Naive B cell (primary cell): ENCODE results near the gene ANXA5. TPM values are rescaled to one million over a fixed set of nuclear protein-coding genes. Genes with fewer than 3 reads are reported as not detected.

Source experiments
- ATAC-seq, 2 donors: fragments of 150-1000 bp; cut with Tn5 transposase; 2 replicates each; pipeline ENCODE4 v1.10.0; 2021; ENCODE audit warnings: low read depth in 2 of 2, mild to moderate bottlenecking in 2 of 2, moderate library complexity in 2 of 2
- DNase-seq: peaks from one replicate; pipeline ENCODE4 v3.0.0; 2022
- H3K27ac Mint-ChIP-seq, 6 donors: one replicate each; pipeline ENCODE4 v1.8.0; 2020 to 2022; ENCODE audit warnings: mild to moderate bottlenecking in 6 of 6, mixed read lengths in 6 of 6, moderate library complexity in 5 of 6, inconsistent platforms in 2 of 6
- H3K27me3 Mint-ChIP-seq, 3 donors: one replicate each; pipeline ENCODE4 v1.8.0; 2021 to 2022; ENCODE audit warnings: mixed read lengths in 3 of 3, mild to moderate bottlenecking in 1 of 3
- H3K36me3 Mint-ChIP-seq, 2 donors: one replicate each; pipeline ENCODE4 v1.8.0; 2020 to 2022; ENCODE audit warnings: mixed read lengths in 2 of 2, inconsistent platforms in 1 of 2, mild to moderate bottlenecking in 1 of 2
- H3K4me1 Mint-ChIP-seq, 3 donors: one replicate each; pipeline ENCODE4 v1.8.0; 2020 to 2022; ENCODE audit warnings: mixed read lengths in 3 of 3, inconsistent platforms in 1 of 3, mild to moderate bottlenecking in 1 of 3, moderate library complexity in 1 of 3
- H3K4me3 Mint-ChIP-seq, 8 donors: one replicate each; pipeline ENCODE4 v1.8.0; 2020 to 2022; ENCODE audit warnings: mild to moderate bottlenecking in 8 of 8, mixed read lengths in 8 of 8, moderate library complexity in 8 of 8, inconsistent platforms in 2 of 8
- H3K9me3 Mint-ChIP-seq, 7 donors: one replicate each; pipeline ENCODE4 v1.8.0; 2020 to 2022; ENCODE audit warnings: mixed read lengths in 7 of 7, mild to moderate bottlenecking in 5 of 7, inconsistent platforms in 2 of 7, moderate library complexity in 1 of 7
- polyA plus RNA-seq, 6 donors: library from polyadenylated mRNA; unstranded; fragments of 300-500 nt; fragmentation: Illumina TruSeq; gene quantifications; one replicate each; pipeline ENCODE4 v1.2.3, GENCODE V29; 2021; ENCODE audit warnings: low read depth in 6 of 6

Gene ANXA5
- polyA plus RNA-seq, 6 donors from 2014 or later: 101 to 219 (median 118) TPM

GRCh38 chr4:121685257-121685656, 11.5 kb downstream of the ANXA5 start:
- ATAC-seq (no peak), DNase-seq (no peak)
- no peaks in the 10 kb centered on the region for H3K27me3 Mint-ChIP-seq
- H3K4me3 Mint-ChIP-seq: peak overlapping the region in 1 of 8 donors; percentile 7
- peak overlapping the region in 1 of 6 donors; percentile 91 for H3K27ac Mint-ChIP-seq
- peaks cover 11% of the 10 kb centered on the region in 2 donors for H3K36me3 Mint-ChIP-seq
- H3K4me1 Mint-ChIP-seq: no peaks in the 10 kb centered on the region
- H3K9me3 Mint-ChIP-seq: no peaks in the 10 kb centered on the region

- ATAC-seq: no peak
- no peak overlapping the region for H3K27ac Mint-ChIP-seq
Measured at GRCh38 chr4:121684561-121684960, 12.2 kb downstream of the ANXA5 start.

GRCh38 chr4:121684016-121684415, 12.8 kb downstream of the ANXA5 start:
- H3K4me3 Mint-ChIP-seq: no peak overlapping the region
- no peak for ATAC-seq
- H3K27ac Mint-ChIP-seq: no peak overlapping the region
- no peaks in the 10 kb centered on the region for H3K9me3 Mint-ChIP-seq
- DNase-seq: no peak
- H3K36me3 Mint-ChIP-seq: peaks cover 11 to 23% of the 10 kb centered on the region in 2 donors
- H3K4me1 Mint-ChIP-seq: peaks cover 0 to 4% (median 0%) of the 10 kb centered on the region in 3 donors
- H3K27me3 Mint-ChIP-seq: no peaks in the 10 kb centered on the region

More at GRCh38 chr4:121684561-121684960, 12.2 kb downstream of the ANXA5 start:
- Mint-ChIP-seq H3K9me3 (no peaks in the 10 kb centered on the region), H3K4me3 (no peak overlapping the region), H3K36me3 (peaks cover 11 to 17% of the 10 kb centered on the region in 2 donors), H3K4me1 (no peaks in the 10 kb centered on the region), H3K27me3 (no peaks in the 10 kb centered on the region)
- DNase-seq: no peak

GRCh38 chr4:121680571-121680970, 16.2 kb downstream of the ANXA5 start:
- Mint-ChIP-seq H3K4me3 (peak overlapping the region in 1 of 8 donors; percentile 22), H3K27ac (peak overlapping the region in 1 of 6 donors; percentile 15), H3K27me3 (no peaks in the 10 kb centered on the region), H3K36me3 (peaks cover 29 to 33% of the 10 kb centered on the region in 2 donors), H3K9me3 (no peaks in the 10 kb centered on the region), H3K4me1 (peaks cover 0 to 4% (median 0%) of the 10 kb centered on the region in 3 donors)
- ATAC-seq: no peak
- no peak for DNase-seq

GRCh38 chr4:121679951-121680350, 16.8 kb downstream of the ANXA5 start:
- Mint-ChIP-seq H3K27me3 (no peaks in the 10 kb centered on the region), H3K4me1 (peaks cover 0 to 4% (median 0%) of the 10 kb centered on the region in 3 donors), H3K36me3 (peaks cover 23 to 27% of the 10 kb centered on the region in 2 donors), H3K4me3 (no peak overlapping the region), H3K9me3 (no peaks in the 10 kb centered on the region), H3K27ac (peak overlapping the region in 1 of 6 donors; percentile 49)
- no peak for ATAC-seq
- DNase-seq: no peak

- no peaks in the 10 kb centered on the region for H3K27me3 Mint-ChIP-seq
- peak overlapping the region in 1 of 6 donors; percentile 3 for H3K27ac Mint-ChIP-seq
- H3K9me3 Mint-ChIP-seq: no peaks in the 10 kb centered on the region
- no peak overlapping the region for H3K4me3 Mint-ChIP-seq
- ATAC-seq: no peak
- peaks cover 23 to 26% of the 10 kb centered on the region in 2 donors for H3K36me3 Mint-ChIP-seq
- no peak for DNase-seq
- peaks cover 0 to 4% (median 0%) of the 10 kb centered on the region in 3 donors for H3K4me1 Mint-ChIP-seq
Measured at GRCh38 chr4:121679267-121679666, 17.5 kb downstream of the ANXA5 start.

- Mint-ChIP-seq H3K4me1 (peaks cover 0 to 4% (median 0%) of the 10 kb centered on the region in 3 donors), H3K27ac (no peak overlapping the region), H3K4me3 (no peak overlapping the region), H3K36me3 (peaks cover 25 to 29% of the 10 kb centered on the region in 2 donors), H3K9me3 (no peaks in the 10 kb centered on the region), H3K27me3 (no peaks in the 10 kb centered on the region)
- DNase-seq (no peak), ATAC-seq (no peak)
Measured at GRCh38 chr4:121677524-121677923, 19.3 kb downstream of the ANXA5 start.

- H3K27ac Mint-ChIP-seq: peak overlapping the region in 1 of 6 donors; percentile 62
- H3K27me3 Mint-ChIP-seq: no peaks in the 10 kb centered on the region
- peaks cover 35 to 39% of the 10 kb centered on the region in 2 donors for H3K36me3 Mint-ChIP-seq
- no peak overlapping the region for H3K4me3 Mint-ChIP-seq
- ATAC-seq (no peak), DNase-seq (no peak)
- H3K9me3 Mint-ChIP-seq: no peaks in the 10 kb centered on the region
- peaks cover 0 to 4% (median 0%) of the 10 kb centered on the region in 3 donors for H3K4me1 Mint-ChIP-seq
Measured at GRCh38 chr4:121676345-121677075, 20.3 kb downstream of the ANXA5 start.

GRCh38 chr4:121675715-121676114, 21.1 kb downstream of the ANXA5 start:
- Mint-ChIP-seq H3K36me3 (peaks cover 38 to 45% of the 10 kb centered on the region in 2 donors), H3K27me3 (no peaks in the 10 kb centered on the region), H3K4me1 (peaks cover 0 to 4% (median 0%) of the 10 kb centered on the region in 3 donors), H3K9me3 (no peaks in the 10 kb centered on the region), H3K4me3 (no peak overlapping the region), H3K27ac (no peak overlapping the region)
- DNase-seq: no peak
- no peak for ATAC-seq

GRCh38 chr4:121674696-121675095, 22.1 kb downstream of the ANXA5 start:
- no peak overlapping the region for H3K27ac Mint-ChIP-seq
- ATAC-seq (no peak), DNase-seq (no peak)
- H3K4me3 Mint-ChIP-seq: no peak overlapping the region
- H3K27me3 Mint-ChIP-seq: no peaks in the 10 kb centered on the region
- H3K4me1 Mint-ChIP-seq: peaks cover 0 to 4% (median 0%) of the 10 kb centered on the region in 3 donors
- H3K36me3 Mint-ChIP-seq: peaks cover 36 to 37% of the 10 kb centered on the region in 2 donors
- no peaks in the 10 kb centered on the region for H3K9me3 Mint-ChIP-seq

GRCh38 chr4:121674191-121674590, 22.6 kb downstream of the ANXA5 start:
- H3K27me3 Mint-ChIP-seq: no peaks in the 10 kb centered on the region
- H3K27ac Mint-ChIP-seq: no peak overlapping the region
- peaks cover 34 to 41% of the 10 kb centered on the region in 2 donors for H3K36me3 Mint-ChIP-seq

GRCh38 chr4:121669163-121669550, 27.6 kb downstream of the ANXA5 start:
- no peak overlapping the region for H3K4me3 Mint-ChIP-seq
- H3K36me3 Mint-ChIP-seq: peaks cover 32 to 44% of the 10 kb centered on the region in 2 donors
- no peaks in the 10 kb centered on the region for H3K4me1 Mint-ChIP-seq
- H3K9me3 Mint-ChIP-seq: no peaks in the 10 kb centered on the region
- H3K27ac Mint-ChIP-seq: peak overlapping the region in 1 of 6 donors; percentile 24
- ATAC-seq (no peak), DNase-seq (no peak)
- H3K27me3 Mint-ChIP-seq: no peaks in the 10 kb centered on the region

More at GRCh38 chr4:121674191-121674590, 22.6 kb downstream of the ANXA5 start:
- H3K4me3 Mint-ChIP-seq: no peak overlapping the region
- no peak for DNase-seq
- no peak for ATAC-seq
- H3K4me1 Mint-ChIP-seq: peaks cover 0 to under 1% (median 0%) of the 10 kb centered on the region in 3 donors
- no peaks in the 10 kb centered on the region for H3K9me3 Mint-ChIP-seq

GRCh38 chr4:121668368-121669162, 28.2 kb downstream of the ANXA5 start:
- H3K4me3 Mint-ChIP-seq: no peak overlapping the region
- ATAC-seq (no peak), DNase-seq (no peak)
- no peaks in the 10 kb centered on the region for H3K27me3 Mint-ChIP-seq
- H3K27ac Mint-ChIP-seq: peak overlapping the region in 2 of 6 donors; percentile 5 to 24
- H3K9me3 Mint-ChIP-seq: no peaks in the 10 kb centered on the region
- peaks cover 32 to 50% of the 10 kb centered on the region in 2 donors for H3K36me3 Mint-ChIP-seq
- H3K4me1 Mint-ChIP-seq: no peaks in the 10 kb centered on the region
